NB4 (cell line): ENCODE data around the gene SEL1L3.

Experiments
- DNase-seq: peaks from one replicate; pipeline ENCODE4 v3.0.0; 2010; ENCODE audit warnings: low read depth
- H3K4me3 ChIP-seq: one replicate; pipeline ENCODE4 v1.5.1; 2011; ENCODE audit warnings: mild to moderate bottlenecking, low read depth, low read length, moderate library complexity
- MYC ChIP-seq: IDR thresholded peaks from 2 replicates; pipeline ENCODE4 v1.6.1; 2011; ENCODE audit warnings: low read depth, low read length
- POLR2A ChIP-seq: IDR thresholded peaks from 2 replicates; pipeline ENCODE4 v1.6.1; 2011; ENCODE audit warnings: mild to moderate bottlenecking; ENCODE audit not compliant: insufficient read length; ENCODE audit errors: extremely low read depth
- TF ChIP-seq, protein P1 (sequence below): IDR thresholded peaks from one replicate; pipeline ENCODE4 v1.5.1; 2012; ENCODE audit warnings: low read depth, low read length
- TF ChIP-seq, protein P2 (sequence below): IDR thresholded peaks from 2 replicates; pipeline ENCODE4 v1.6.1; 2011; ENCODE audit warnings: low read depth, low read length

SEL1L3 gene

DNA sequence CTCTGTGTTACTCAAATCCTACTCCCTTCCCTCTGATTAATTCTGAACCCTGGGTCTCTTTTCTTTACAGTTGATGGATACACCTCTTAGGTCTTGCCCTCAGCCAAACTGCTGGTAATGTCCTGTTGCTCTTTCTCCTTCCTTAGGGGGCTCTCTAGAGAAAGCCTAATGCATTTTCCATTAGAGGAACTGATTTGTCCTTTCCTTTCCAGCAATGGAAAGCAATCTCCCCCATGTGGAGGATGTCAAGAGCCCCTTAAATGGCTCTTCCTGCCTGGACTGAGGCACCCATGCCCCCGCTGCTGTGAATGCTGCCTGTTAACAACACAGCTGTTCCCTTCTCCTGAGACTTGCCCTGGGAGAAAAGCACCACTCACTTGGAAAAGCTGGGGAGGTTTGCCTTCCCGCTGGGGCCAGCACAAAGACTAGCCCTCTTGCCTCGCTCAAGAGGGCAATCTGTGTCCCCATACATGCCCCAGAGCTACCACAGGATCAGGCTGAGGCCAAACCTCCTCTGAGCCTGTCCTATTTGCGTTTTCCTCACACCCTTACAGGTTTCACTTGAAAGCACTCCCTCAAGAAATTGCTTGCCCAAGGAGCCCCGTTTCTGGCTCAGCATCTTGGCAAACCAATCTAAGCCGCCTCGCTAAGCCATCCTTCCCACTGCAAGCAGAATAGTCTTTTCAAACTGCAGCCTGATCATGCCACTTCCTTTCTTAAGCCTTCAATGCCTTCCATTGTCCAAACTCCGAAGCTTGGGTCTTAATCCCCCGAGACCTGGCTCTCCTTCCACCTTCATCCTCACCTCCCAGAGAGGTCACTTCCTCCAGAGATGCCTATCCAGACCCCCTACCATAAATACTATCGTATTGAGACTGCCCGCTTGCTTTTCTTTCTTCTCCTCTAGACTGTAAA lies 28.0 kb upstream of the SEL1L3 start:
- TF ChIP-seq, protein P1, sequence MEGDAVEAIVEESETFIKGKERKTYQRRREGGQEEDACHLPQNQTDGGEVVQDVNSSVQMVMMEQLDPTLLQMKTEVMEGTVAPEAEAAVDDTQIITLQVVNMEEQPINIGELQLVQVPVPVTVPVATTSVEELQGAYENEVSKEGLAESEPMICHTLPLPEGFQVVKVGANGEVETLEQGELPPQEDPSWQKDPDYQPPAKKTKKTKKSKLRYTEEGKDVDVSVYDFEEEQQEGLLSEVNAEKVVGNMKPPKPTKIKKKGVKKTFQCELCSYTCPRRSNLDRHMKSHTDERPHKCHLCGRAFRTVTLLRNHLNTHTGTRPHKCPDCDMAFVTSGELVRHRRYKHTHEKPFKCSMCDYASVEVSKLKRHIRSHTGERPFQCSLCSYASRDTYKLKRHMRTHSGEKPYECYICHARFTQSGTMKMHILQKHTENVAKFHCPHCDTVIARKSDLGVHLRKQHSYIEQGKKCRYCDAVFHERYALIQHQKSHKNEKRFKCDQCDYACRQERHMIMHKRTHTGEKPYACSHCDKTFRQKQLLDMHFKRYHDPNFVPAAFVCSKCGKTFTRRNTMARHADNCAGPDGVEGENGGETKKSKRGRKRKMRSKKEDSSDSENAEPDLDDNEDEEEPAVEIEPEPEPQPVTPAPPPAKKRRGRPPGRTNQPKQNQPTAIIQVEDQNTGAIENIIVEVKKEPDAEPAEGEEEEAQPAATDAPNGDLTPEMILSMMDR, result no peak
- TF ChIP-seq MYC, result no peak
- TF ChIP-seq, protein P2, sequence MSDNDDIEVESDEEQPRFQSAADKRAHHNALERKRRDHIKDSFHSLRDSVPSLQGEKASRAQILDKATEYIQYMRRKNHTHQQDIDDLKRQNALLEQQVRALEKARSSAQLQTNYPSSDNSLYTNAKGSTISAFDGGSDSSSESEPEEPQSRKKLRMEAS, result no peak
- no peak for TF ChIP-seq POLR2A
- no peak overlapping the region for H3K4me3 ChIP-seq
- no peak for DNase-seq

DNA sequence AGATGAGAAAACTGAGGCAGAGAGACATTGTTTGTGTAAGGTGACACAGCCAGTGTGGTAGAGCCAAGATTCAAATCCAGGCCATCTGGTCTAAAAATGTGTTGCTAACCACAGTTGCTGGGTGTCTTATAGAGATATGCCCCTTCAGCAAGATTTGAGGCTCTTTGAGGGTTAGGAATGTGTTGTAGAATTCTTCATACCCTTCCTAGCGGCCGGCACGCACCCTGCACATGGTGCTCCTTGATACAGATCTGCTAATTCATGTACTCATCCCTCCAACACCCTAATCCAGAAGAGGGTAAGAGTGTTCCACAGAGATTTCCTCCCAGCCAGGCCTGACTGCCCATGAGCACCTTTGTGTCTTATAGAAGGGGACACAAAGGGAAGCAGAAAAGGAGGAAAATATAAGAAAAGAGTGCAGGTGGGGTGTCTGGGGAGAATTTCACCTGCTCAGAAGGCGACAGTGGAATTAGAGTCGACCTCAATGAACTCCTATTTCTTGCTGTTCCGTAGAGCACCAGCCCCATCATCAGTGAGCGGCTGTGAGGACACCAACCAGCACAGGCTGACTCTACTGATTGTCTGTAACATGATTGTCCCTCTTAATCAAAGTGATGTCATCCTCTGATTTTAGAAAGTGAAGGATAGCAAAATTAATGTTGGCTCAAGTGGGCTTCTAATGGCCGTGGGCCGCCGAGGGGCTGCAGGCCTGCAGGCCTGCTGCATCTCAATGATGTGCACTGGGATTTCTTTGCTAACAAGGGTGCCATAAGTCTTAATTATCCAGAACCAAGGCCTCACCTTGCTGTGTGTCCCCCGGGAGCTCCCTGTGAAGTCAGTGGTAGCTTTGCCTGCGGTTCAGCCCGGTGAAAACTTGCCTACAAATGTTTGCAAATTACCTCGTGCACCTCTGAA lies 27.1 kb upstream of the SEL1L3 start:
- TF ChIP-seq POLR2A, result no peak
- no peak for TF ChIP-seq MYC
- TF ChIP-seq, protein P1, result no peak
- TF ChIP-seq, protein P2, result no peak
- DNase-seq, result no peak
- H3K4me3 ChIP-seq, result no peak overlapping the region

DNA sequence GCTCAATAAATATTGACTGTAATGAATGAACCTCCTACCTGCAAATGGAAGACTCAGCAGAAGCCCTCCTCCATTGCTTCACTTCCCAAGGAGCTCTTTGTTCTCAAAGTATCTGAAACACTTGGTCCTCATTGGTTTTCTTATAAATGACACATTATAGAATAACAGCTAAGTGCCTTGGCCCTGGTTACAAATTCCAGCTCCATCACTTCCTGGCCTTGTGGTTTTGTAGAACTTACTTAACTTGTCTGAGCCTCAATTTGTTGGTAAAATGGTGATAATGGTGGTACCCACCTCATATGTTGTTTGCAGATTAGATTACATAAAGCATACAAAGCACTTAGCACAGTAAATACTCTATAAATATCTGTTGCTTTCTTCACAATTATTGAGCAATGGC lies 26.0 kb upstream of the SEL1L3 start:
- H3K4me3 ChIP-seq, result no peak overlapping the region
- TF ChIP-seq, protein P2, result no peak
- TF ChIP-seq MYC (no peak), POLR2A (no peak)
- TF ChIP-seq, protein P1, result no peak
- no peak for DNase-seq

DNA sequence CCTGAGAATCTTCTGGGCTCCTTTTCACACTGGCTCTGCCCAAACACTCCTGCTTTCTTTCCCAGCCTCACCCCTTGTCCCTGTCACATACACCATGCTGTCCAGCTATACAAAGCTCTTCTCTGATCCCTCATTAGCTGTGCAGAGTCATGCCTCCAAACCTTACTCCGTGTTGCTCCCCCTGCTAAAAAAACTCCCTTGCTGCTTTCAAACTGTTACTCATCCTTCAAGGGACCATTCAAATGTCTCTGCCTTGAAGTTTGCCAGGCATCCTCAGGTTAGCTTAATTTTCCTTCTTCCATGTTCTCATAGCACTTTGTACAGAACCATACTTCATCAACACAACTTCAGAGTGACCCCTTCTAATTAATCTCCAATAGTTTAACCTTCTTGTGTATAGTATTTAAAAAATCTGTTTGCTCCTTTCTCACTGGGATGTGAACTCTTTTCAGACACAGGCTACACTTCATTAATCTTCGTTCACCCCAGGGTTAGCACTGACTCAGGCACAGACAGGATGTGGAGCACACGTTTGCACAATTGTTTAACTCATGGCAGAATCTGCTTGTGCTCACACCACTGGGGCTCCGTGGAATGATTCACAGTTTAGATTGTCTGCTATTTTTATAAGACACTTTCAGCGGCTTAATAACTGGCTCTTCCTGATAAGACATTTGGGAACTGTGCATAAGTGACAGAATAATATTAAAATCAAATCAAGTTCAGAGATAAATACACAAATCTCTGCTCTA lies 21.4 kb upstream of the SEL1L3 start:
- DNase-seq, result peak; percentile 73
- H3K4me3 ChIP-seq, result no peak overlapping the region
- TF ChIP-seq, protein P1, result no peak
- TF ChIP-seq POLR2A (no peak), MYC (0 out of 2 replicates have a peak, but pooled peaks have one; percentile 31)
- TF ChIP-seq, protein P2, result 0 out of 2 replicates have a peak, but pooled peaks have one; percentile 17

DNA sequence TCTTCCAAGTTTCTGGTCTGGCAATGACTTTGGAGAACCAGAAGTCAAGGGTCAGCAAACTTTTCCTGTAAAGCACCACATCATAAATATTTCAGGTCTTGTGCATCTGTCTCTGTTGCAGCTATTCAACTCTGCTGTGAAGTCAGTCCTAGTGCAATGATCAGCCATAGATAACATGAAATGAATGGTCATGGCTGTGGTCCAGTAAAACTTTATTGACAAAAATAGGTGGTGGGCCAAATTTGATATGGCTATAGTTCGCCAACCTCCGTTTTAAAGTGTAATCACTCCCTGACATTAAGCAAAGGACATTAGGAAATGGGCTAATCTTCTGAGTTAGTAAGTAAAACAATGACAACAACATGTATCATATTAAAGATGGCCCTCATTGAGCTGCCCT lies 20.8 kb upstream of the SEL1L3 start:
- TF ChIP-seq, protein P1, result no peak
- TF ChIP-seq, protein P2, result no peak
- TF ChIP-seq POLR2A (no peak), MYC (no peak)
- DNase-seq, result no peak
- H3K4me3 ChIP-seq, result no peak overlapping the region
